ENCODE data around the gene SLC1A2. TPM values are rescaled to one million over a fixed set of nuclear protein-coding genes. Genes with fewer than 3 reads are reported as not detected.

SLC1A2 gene
- total RNA-seq, 1 experiment from 2014 or later = 0.50 TPM

GRCh38 chr11:35313760-35314153 is 105.6 kb downstream of the SLC1A2 start:
- Mint-ChIP-seq H3K4me3 (no peak overlapping the region), H3K36me3 (ENCODE audit: insufficient read depth in 1 of 3, low read depth in 3 of 3) (no peaks in the 10 kb centered on the region), H3K4me1 (no peaks in the 10 kb centered on the region), H3K27me3 (ENCODE audit: low read depth) (peaks cover 7% of the 10 kb centered on the region; the same call in 1 of the 2 replicates), H3K27ac (no peak overlapping the region), H3K9me3 (no peaks in the 10 kb centered on the region)
- Histone ChIP-seq H2BK120ac (ENCODE audit: low read depth, low read length, poor library complexity, severe bottlenecking) (no peak overlapping the region), H3K18ac (ENCODE audit: insufficient read length, low read depth, low read length) (no peak overlapping the region), H3K9ac (ENCODE audit: extremely low read depth, insufficient read length, low read length) (no peak overlapping the region), H3K4me2 (ENCODE audit: insufficient read depth, insufficient read length, low read length) (no peak overlapping the region), H3K27me3 (ENCODE audit: insufficient read depth, low read length) (no peaks in the 10 kb centered on the region), H3K4ac (ENCODE audit: low read depth, low read length) (no peak overlapping the region), H2AK5ac (ENCODE audit: insufficient read length, low read length) (no peak overlapping the region), H4K20me1 (ENCODE audit: control insufficient read depth, insufficient read depth, insufficient read length) (no peaks in the 10 kb centered on the region), H3K14ac (ENCODE audit: insufficient read depth, low read length) (no peak overlapping the region), H3K9me3 (ENCODE audit: control insufficient read depth, low read depth, low read length) (no peaks in the 10 kb centered on the region), H4K91ac (ENCODE audit: insufficient read length, low read depth, low read length) (no peak overlapping the region), H4K8ac (replicated peaks; ENCODE audit: insufficient read length, low read depth, low read length) (no peak overlapping the region), H4K5ac (ENCODE audit: insufficient read length, low read depth, low read length) (no peak overlapping the region), H2BK20ac (ENCODE audit: low read depth, low read length, poor library complexity, severe bottlenecking) (no peak overlapping the region), H2BK5ac (ENCODE audit: insufficient read length, low read length) (no peak overlapping the region), H3K79me2 (ENCODE audit: insufficient read depth, low read length) (no peaks in the 10 kb centered on the region), H3K79me1 (ENCODE audit: insufficient read depth, low read depth, low read length, poor library complexity, severe bottlenecking) (no peaks in the 10 kb centered on the region), H3K56ac (ENCODE audit: insufficient read length, low read depth, low read length) (no peak overlapping the region), H2AFZ (ENCODE audit: low read length) (no peak overlapping the region), H3K4me1 (ENCODE audit: insufficient read depth, low read length) (no peaks in the 10 kb centered on the region), H2BK12ac (ENCODE audit: insufficient read length, low read depth, low read length) (no peak overlapping the region), H3T11ph (ENCODE audit: low read length) (no peak overlapping the region), H3K27ac (ENCODE audit: insufficient read length, low read depth, low read length) (no peak overlapping the region), H3K23ac (ENCODE audit: insufficient read length, low read depth, low read length) (no peak overlapping the region), H3K23me2 (ENCODE audit: insufficient read length, low read depth, low read length, poor library complexity, severe bottlenecking) (no peaks in the 10 kb centered on the region), H2BK15ac (ENCODE audit: low read depth, low read length) (no peak overlapping the region)
- no CpG with 5 or more reads among the region's 1 CpG for WGBS (ENCODE audit: extremely low coverage, insufficient read length, low lambda C conversion rate)
- no peak for DNase-seq
- TF ChIP-seq CTCF (conservative IDR thresholded peaks at IDR 0.05) = no peak

All from H9 (cell line).